Islet precursor cell (in vitro differentiated cells): Measurements from ENCODE around the gene GSPT1.
"Not testable (repeated sequence)": the region's sequence is repeated elsewhere in the genome, so short reads cannot be mapped to it uniquely, and the experiment has no call there.

Experiments used
- DNase-seq: peaks from one replicate; pipeline ENCODE4 v3.0.0-alpha.2; 2018

The GSPT1 gene

DNA sequence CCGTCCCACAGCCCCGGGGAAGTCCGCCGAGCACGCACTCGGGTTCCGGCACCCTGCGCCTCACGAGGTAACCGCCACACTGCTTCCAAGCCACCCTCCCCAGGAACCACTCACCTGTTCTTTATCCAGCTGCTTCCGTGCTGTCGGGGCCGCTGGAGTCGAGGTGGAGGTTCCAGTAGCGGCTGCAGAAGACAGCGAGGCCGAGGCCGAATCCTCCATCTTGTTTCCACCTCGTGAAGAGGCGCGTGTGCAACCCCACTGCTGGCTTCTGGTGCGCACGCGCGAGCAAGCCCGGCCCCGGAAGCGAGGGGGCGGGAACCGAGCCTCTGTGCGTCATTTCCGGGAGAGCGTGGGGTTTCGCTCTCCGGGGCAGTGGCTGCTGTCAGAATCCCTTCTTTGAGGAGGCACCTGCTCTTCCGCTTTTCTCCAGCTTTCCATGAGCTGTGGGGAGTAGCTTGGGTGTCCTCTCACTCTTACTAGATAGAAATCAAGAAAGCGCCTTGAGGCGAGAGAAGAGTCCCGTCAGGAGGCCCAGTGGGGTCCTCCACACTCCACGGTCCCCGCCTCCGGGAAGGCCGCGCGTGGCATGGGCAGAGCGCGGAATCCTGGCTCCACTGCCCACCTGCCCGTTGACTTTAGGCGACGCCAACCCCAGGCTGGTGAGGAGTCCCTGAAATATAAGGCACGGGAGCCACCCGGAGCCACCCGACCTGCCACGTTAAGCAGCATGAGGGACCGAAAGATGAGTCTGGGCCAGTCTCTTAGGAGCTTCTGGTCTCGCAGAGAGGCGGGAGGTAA lies 64.3 kb downstream of the GSPT1 start, which contains the start of gene RSL1D1:
RSL1D1 (minus strand) TSS at position 249 of the 798 bp plus-strand sequence; CDS start at position 219, 30 bp downstream.
- DNase-seq, result peak; percentile 96

DNA sequence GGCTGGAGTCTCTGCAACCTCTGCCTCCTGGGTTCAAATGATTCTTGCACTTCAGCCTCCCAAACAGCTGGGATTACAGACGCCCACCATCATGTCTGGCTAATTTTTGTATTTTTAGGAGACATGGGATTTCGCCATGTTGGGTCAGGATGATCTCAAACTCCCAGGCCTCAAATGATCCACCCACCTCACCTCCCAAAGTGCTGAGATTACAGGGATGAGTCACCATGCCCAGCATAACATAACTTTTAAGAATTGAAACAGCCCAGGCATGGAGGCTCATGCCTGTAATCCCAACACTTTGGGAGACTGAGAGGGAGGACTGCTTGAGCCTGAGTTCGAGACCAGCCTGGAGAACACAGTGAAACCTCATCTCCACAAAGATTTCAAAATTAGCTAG lies 66.9 kb downstream of the GSPT1 start:
- DNase-seq, result no peak

DNA sequence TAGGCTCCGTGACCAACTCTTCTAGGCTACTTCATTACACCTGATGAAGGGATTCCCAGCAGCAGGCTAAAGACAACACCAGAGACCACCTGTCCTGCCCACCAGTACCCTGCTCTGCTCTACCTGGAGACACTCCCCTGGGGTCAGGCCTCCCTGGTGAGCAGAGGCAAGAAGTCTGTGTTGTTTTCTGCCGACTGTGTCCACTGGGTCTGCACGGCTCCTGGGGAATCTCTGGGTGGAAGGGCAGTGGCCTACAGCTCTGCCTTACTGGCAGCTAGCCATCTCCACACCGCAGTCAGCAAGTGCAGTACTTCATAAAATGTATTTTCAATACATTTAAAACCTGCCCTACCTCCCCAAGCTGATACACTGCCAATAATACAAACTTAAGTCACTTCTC lies 71.3 kb downstream of the GSPT1 start:
- DNase-seq, result no peak

DNA sequence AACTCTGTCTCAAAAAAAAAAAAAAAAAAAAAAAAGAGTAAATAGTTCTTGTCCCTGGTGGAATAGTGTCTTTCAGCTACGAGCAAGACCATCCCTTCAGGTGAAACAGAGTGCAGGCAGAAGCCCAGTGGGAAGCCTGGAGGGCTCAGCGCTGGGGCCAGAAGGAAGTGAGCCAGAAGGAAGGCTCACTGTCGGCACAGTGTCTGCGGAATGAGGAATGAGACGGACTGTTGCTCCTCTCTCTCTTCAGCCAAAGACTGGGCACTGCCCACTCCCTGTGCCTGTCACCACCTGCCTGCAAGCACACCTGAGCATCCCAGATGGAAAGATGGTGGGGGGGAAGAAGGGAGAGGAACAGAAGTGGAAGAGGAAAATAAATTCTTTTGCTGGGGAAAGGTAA lies 71.9 kb downstream of the GSPT1 start:
- DNase-seq, result no peak

DNA sequence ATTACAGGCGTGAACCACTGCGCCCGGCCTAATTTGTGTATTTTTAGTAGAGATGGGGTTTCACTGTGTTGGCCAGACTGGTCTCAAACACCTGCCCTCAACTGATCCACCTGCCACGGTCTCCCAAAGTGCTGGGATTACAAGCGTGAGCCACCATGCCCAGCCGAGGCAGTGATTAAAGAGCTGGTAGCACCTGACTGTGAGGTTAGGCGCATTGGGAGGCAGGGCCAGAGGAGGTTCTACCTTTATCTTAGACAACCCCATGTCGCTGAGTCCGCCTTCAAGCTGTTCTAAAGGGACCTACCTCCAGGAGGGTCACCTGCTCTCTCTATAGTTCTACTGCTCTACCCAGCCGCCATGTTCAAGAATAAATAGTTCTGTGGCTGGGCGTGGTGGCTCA lies 72.5 kb downstream of the GSPT1 start:
- DNase-seq, result no peak

DNA sequence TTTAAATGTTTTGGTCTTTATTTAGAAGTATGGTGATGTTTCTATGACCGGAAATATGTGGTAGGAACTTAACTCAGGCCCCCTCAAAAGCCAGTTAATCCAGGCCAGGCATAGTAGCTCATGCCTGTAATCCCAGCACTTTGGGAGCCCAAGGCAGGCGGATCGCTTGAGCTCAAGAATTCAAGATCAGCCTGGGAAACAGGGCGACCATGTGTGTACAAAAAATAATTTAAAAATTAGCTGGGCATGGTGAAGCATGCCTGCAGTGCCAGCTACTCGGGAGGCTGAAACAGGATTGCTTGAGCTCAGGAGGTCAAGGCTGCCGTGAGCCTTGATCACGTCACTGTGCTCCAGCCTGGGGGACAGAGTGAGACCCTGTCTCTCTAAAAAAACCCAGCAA lies 74.7 kb downstream of the GSPT1 start:
- no peak for DNase-seq

DNA sequence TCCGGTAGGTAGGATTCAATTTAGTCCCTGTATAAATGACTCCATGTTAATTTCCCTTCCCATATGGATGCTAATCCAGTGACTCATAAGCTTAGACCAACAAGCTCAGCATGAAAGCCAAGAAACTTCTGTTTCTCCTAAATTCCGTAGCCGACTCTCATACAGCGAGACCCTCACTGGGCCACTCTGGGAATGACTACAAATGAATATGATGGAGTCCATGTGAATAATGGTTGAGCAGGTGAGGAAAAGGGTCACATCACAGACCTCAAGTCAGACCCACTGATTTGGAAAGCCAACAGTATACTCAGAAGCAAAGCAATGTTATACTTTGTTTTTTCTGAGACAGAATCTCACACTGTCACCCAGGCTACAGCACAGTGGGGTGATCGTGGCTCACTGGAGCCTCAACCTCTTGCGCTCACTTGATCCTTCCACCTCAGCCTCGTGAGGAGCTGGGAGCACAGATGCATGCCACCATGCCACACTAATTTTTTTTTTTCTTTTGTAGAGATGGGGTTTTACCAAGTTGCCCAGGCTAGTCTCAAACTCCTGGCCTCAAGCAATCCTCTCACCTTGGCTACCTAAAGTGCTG lies 79.0 kb downstream of the GSPT1 start:
- DNase-seq, result no peak

DNA sequence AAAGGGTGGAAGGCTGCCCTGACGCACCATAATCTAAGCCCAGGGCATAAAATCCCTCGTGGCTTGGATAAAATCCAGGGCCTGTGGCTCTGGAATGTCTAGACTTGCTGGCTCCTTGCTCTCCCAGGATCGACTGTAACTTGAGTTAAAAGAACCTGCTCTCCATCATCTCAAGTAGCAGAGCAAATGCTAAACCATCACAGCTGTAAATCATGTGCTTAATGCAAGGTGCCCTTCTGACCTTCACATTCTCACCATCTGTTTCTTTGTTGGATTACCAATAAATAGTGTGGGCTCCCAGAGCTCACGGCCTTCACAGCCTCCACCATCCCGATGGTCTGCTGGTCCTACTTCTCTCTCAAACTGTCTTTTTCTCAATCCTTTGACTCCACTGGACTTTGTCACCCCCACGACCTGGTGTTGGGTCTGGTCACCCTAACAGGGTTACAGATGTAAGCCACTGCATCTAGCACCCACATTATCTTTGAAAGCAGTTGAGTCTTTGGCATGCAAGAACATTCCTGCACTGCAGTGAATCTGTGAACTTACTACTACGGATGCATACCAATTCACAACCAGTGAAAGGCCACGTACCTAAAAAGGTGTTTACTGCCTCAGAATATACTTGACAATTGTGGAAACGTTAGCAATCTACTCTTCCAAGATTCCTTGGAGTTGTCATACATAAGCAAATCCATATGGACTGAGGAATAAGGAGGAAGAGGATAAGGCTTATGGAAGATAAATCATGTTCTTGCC lies 79.7 kb downstream of the GSPT1 start:
- DNase-seq, result peak; percentile 79

DNA sequence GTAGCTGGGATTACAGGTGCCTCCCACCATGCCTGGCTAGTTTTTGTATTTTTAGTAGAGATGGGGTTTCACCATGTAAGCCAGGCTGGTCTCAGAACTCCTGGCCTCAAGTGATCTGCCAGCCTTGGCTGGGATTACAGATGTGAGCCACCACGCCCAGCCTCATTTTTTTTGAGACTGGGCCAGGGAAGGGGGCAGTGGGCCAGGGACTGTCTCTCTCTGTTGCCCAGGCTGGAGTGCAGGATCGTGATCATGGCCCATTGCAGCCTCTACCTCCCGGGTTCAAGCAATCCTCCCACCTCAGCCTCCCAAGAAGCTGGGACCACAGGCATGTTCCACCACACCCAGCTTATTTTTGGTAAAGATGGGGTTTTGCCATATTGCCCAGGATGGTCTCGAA lies 80.4 kb downstream of the GSPT1 start:
- DNase-seq, result no peak

DNA sequence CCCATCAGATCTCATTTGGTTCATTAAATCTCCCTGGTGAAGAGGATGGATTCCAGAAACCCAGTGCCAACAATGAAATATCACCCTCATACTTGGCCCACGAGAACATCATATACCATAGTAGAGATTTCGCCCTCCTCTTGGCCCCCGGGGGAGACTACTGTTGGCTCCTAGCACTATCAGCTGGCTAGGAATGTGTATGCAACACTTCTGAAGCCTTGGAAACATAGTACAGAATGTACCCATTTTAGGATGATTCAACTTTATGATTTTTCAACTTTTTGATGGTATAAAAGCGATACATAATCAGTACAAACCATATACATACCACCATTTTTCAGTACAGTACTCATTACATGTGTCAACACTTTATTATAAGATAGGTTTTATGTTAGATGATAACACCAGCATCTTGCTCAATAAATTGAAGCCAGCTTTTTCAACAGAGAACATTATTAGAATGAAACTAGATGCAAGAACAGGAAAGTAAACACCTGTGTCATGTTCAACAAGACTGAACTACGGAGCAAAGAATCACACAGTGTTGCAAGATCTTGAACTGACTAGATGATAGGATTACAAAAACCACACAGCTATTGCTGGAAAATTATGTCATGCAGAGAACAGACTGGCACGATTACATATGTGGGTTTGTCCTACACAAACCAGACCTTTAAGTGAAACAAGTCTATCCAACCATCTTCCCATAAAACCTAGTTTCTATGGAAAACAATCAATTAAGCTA lies 81.6 kb downstream of the GSPT1 start:
- DNase-seq, result no peak

DNA sequence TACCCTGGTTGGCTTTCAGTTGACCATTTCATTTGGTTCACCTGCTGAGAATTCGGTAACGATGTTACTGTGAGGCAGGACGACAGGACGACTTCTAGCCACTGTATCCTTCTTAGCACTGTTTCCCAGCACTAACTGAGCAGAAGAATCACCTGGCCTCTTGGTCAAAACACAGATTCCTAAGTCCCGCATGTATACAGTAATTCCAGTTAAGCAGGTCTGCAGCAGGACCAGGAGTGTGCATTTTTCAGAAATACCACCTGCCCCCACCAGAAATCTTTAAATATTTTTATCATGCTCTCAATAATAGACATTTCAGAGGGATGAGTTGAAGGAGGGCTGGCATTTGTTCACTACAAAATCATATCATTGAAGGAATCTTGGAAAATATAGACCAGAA lies 87.1 kb downstream of the GSPT1 start:
- no peak for DNase-seq

DNA sequence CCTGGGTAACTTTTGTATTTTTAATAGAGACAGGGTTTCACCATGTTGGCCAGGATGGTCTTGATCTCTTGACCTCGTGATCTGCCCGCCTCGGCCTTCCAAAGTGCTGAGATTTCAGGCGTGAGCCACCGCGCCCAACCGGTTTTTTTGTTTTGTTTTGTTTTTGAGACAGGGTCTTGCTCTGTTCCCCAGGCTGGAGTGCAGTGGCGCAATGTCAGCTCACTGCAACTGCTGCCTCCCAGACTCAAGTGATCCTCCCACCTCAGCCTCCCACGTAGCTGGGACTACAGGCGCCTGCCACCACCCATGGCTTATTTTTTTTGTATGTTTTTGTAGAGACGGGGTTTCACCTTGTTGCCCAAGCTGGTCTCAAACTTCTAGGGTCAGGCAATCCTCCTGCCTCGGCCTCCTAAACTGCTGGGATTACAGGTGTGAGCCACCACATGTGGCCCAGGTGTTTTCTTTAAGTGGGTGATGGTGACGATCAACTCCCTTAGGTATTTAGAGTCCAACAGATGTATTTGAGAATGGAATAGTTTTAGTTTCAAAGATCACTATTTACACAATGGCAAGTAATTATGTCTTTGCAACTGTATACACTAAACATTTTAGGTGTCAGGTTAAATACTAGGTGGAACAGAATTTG lies 90.1 kb downstream of the GSPT1 start:
- not testable (repeated sequence) for DNase-seq

DNA sequence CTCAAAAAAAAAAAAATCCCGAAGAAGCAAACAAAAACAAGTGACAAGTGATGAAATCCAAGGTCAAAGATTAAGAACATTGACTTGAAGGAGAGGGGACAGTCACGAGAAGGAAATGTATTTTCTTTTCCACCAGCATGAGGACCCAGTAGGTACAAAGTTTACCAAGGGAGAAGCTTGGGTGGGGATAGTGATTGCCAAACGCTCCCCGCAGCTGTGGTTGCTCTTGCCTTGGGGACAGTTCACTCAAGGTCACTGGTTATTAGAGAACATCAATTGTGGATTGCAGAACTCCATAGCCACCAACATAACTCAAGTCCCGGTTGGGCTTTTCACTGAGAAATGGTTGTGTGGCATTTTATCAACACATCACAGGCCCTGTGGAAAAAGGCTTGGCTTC lies 91.4 kb downstream of the GSPT1 start:
- DNase-seq, result no peak

DNA sequence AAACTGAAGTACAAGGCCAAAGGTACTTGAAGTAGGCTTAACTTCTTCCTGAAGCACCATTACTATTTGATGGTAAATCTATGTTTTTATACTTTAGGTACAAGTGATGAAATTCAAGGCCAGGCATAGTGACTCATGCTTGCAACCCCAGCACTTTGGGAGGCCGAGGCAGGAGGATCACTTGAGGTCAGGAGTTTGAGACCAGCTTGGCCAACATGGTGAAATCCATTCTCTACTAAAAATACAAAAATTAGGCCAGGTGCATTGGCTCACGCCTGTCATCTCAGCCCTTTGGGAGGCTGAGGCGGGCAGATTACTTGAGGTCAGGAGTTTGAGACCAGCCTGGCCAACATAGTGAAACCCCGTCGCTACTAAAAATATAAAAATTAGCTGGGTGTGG lies 92.1 kb downstream of the GSPT1 start:
- DNase-seq, result not testable (repeated sequence)

DNA sequence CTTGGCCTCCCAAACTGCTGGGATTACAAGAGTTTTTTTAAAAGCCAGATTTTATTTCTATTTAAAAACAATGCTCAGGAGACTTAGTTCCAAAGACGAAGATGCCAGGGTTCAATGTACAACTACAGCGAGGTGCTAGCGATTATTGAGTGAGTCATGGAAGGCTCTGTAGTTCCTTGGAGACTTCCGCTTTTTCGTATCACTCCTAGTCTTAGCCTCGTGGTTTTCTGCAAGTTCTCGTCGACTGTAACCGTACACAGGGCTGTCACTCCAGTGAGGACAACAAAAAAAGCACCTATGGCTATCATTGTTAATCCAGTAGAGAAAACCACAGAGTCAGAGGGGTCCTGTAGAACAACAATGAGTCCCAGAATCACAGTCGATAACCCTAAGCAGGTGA lies 96.0 kb downstream of the GSPT1 start:
- no peak for DNase-seq

DNA sequence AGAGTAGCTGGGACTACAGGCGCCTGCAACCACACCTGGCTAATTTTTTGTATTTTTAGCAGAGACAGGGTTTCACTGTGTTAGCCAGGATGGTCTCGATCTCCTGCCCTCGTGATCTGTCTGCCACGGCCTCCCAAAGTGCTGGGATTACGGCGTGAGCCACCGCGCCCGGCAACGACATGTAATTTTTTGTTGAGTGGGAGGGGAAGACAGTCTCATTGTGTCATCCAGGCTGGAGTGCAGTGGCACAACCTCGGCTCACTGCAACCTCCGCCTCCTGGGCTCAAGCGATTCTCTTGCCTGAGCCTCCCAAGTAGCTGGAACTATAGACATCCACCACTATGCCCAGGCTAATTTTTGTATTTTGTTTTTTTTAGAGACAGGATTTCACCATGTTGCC lies 96.8 kb downstream of the GSPT1 start:
- DNase-seq, result not testable (repeated sequence)
